GM21515 (cell line): ENCODE measurements around the gene NMD3.

Experiments
- ATAC-seq: cut with Tn5 transposase; IDR thresholded peaks from one replicate; pipeline ENCODE4 v1.9.1; 2021; ENCODE audit not compliant: unreplicated experiment

The NMD3 gene

GRCh38 chr3:161230621-161231171, 9.6 kb downstream of the NMD3 start:
- no peak for ATAC-seq

- ATAC-seq, result no peak
These were observed 10.8 kb downstream of the NMD3 start for GRCh38 chr3:161231861-161232260.

- ATAC-seq, result no peak
These were observed 12.4 kb downstream of the NMD3 start for GRCh38 chr3:161233557-161233956.

- no peak for ATAC-seq
These were observed 15.1 kb downstream of the NMD3 start for GRCh38 chr3:161236240-161236639.

DNA sequence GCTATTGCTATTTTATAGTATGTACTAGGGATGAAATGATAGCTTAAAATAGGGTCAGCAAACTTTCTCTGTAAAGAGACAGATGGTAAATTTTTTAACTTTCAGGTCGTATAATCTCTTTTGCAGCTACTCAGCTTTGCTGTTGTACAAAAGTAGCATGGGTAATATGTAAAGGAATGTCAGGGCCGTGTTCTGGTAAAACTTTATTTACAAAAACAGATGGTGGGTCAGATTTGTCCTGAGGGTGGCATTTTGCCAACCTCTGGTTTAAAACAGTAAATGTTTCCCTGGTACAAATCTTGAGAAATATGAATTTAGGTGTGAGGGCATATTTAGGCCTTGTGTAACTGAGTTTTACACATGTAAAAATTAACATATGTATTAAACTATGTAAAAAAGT, 18.6 kb downstream of the NMD3 start:
- ATAC-seq, result no peak

DNA sequence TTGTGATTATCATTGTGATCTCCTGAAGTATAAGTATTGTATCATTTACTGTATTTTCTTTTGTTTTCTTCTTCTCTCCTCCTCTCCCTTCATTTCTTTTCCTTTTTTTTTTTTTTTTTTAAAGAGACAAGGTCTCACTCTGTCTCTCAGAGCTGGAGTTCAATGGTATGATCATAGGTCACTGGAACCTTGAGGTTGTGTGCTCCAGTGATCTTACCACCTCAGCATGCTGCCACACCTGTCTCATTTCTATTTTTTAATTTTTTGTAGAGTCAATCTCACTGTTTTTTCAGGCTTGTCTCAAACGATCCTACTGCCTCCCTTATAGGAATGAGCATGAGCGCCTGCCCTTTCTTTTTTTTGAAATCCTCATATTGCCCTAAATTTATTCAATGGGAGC, 23.4 kb downstream of the NMD3 start:
- no peak for ATAC-seq

DNA sequence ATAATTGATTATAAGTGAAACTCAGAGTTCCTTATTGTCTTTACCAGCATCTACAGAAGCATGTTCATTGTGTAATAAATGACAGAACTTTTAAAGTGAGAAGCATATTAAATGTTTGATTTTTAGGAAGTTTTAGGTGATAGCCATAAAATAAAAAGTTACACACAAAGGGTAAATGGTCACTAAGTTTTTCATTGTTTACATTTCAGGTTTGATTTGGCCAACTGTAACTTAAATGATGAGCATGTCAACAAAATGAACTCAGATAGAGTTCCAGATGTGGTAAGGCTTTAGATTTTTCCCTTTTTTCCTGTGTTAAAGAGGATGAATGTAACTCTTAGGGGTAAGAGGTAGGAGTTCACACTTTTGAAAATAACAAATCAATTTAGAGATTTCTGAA, 25.9 kb downstream of the NMD3 start:
- ATAC-seq, result no peak

DNA sequence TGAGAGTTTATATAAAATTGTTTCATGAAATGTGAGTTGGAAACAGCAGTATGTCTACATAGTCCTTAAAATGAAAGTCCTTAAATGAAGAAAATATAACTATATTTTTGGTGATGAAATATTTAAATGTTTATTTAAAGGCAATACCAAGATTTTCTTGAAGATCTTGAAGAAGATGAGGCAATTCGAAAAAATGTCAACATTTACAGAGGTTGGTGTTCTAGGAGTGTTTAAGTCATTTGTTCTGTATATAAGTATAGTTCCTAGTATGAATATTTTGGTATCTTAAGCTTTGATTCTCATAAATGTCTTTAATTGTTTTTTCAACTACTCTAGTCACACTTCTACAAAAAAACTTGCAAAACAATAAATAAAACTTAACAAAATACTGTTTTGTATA, 29.0 kb downstream of the NMD3 start:
- ATAC-seq, result no peak

DNA sequence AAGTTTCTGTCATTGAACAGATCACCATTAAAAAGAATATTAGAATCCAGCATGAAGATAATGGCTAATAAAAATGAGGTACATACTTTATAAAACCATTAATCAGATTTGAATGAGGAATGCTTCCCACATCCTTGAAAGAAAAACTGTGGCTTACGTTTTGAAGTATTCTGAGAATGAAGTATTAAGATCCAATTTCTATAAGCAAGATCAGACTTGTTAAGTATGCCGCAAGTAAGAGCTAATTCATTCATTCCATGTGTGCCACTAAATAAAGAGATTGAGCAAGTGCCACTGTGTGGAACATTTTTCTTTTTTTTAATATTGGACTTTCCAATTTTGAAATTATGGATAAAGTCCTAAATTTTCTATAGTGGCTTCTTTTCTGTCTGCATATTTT, 30.6 kb downstream of the NMD3 start:
- no peak for ATAC-seq

DNA sequence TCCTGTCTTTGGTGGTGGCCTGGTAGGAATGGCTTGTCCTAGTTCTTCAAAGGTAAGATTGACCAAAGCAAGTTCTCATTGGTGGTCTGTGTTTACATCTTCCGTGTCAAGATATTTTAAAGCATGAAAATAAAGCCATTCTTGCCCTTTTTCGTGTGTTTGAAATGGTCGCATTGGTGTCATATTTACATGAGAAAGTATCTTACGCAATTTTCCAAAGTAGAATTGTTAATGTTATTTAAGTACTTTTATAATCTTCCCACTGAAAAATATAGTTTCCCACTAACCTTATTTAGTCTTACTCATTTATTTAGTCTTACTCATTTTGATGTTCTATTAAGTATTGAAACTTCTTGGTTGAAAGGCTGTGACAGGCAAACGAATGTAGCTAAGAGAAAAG, 31.0 kb downstream of the NMD3 start:
- ATAC-seq, result no peak

DNA sequence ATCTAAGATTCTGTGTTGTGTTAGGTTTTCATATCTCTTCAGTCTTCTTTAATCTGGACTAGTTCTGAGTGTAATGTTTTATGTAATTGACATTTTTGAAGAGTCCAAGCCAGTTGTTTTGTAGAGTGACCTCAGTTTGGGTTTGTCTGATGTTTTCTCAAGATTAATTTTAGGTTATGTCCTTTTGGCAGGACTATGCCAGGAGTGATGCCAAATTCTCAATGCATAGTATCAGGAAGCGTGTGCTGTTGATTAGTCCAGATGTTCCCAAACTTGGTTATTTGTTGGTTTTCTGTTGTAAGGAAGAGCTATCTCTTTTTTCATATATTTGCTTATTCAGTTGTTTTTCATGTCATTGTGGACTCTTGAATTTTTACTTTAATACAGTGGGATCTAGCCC, 32.6 kb downstream of the NMD3 start:
- ATAC-seq, result no peak

GRCh38 chr3:161254861-161255260, 33.8 kb downstream of the NMD3 start:
- ATAC-seq, result no peak

GRCh38 chr3:161263057-161263456, 41.9 kb downstream of the NMD3 start:
- no peak for ATAC-seq

DNA sequence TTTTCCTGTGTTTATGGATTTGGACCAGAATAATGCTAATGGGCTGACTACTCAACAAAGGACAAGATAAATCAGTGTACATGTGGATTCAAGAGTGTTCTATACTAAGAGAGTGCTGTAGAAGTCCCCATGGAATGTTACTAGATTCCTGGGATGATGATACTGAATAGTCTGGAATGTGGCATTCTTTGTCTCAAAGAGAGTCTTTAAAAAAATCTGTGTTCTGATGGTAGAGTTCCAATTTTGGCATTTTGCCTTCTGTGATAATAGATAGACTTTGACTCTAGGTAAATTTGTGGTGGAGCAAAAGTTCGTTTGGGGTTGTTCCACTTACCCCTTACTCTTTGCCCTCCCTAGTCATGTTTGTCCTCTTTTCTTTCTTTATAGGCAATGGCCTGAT, 43.7 kb downstream of the NMD3 start:
- no peak for ATAC-seq

DNA sequence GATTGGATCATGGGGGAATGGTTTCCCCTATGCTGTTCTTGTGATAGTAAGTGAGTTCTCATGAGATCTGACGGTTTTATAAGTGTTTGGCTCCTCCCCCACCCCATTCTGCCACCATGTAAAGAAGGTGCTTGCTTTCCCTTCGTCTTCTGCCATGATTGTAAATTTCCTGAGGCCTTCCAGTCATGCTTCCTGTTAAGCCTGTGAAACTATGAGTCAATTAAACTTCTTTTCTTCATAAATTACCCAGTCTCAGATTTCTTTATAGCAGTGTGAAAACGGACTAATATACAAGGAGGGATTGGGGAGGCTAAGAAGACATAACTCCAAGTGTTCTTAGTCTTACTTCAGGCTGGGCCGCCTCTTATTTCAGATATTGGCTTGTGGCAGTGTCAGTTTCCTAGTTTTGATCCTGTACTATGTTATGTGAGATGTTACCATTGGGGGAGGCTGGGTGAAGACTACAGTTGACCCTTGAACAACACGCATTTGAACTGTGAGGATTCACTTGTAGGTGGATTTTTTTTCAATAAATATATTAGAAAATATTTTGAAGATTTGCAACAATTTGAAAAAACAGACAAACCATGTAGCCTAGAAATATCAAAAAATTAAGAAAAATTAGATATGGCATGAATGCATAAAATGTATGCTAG, 44.9 kb downstream of the NMD3 start:
- no peak for ATAC-seq

- no peak for ATAC-seq
These were observed 45.6 kb downstream of the NMD3 start for GRCh38 chr3:161266731-161267150.

DNA sequence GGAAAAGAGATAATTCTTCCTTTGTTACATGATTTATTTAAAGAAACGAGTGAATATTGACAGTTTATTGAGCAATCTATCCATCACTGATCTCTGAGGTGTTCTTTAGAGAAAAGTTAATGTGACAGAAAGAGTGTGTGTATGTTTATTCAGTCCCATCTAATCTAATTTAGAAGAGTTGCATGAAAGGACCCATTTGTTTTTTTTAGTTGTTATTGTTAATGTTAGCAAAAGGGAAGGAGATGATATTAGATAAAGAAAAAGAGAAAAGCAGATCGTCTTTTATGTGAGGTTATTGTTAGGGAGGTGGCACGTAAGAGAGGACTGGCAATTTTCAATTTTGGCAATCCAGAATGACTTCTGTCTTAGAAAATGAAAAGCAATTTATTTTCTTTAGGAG, 46.5 kb downstream of the NMD3 start:
- no peak for ATAC-seq

GRCh38 chr3:161268601-161269000, 47.5 kb downstream of the NMD3 start:
- no peak for ATAC-seq

DNA sequence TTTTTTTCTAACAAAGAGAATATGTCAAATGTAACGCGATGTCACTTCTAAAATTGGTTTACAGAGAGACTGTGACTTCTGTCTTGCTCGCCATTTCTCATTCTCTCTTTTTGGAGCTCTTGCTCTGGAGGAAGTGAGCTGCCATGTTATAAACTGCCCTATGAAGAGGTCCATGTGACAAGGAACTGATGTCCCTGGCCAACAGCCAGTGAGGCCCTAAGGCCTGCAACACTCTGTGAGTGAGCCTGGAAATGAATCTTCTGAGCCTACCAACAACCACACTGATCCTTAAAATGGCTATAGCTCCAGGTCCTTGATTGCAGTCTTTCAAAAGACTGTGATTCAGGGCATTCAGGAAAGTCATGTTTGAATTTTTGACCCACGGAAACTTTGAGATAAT, 49.9 kb downstream of the NMD3 start:
- no peak for ATAC-seq

GRCh38 chr3:161271646-161272045, 50.5 kb downstream of the NMD3 start:
- ATAC-seq, result no peak

GRCh38 chr3:161272524-161272923, 51.4 kb downstream of the NMD3 start:
- no peak for ATAC-seq

GRCh38 chr3:161273589-161274218, 52.6 kb downstream of the NMD3 start:
- ATAC-seq, result no peak
